OCI-LY1 (cell line): Measurements from ENCODE around the gene BTG4.

ENCODE experiments used
- H2AFZ ChIP-seq: fragments of 200-600 bp; sonication (generic), shearing (Covaris generic); 2 replicates; pipeline ENCODE4 v1.6.0; 2014; ENCODE audit warnings: antibody characterized with exemption, mild to moderate bottlenecking, low read length
- H3F3A ChIP-seq: fragments of 200-600 bp; sonication (generic), shearing (Covaris generic); 2 replicates; pipeline ENCODE4 v1.6.0; 2014; ENCODE audit warnings: mild to moderate bottlenecking, antibody characterized with exemption, low read length, moderate library complexity; ENCODE audit not compliant: insufficient read depth
- H3K27ac ChIP-seq: fragments of 200-600 bp; sonication (generic); 2 replicates; pipeline ENCODE4 v1.5.1; 2014; ENCODE audit warnings: low read length, mixed run types, mild to moderate bottlenecking, low read depth; ENCODE audit not compliant: poor library complexity, severe bottlenecking
- H3K27me3 ChIP-seq: fragments of 200-600 bp; sonication (generic); 2 replicates; pipeline ENCODE4 v1.6.0; 2014; ENCODE audit warnings: antibody characterized with exemption, mild to moderate bottlenecking, low read length, moderate library complexity; ENCODE audit not compliant: insufficient read depth
- H3K36me3 ChIP-seq: fragments of 200-600 bp; sonication (generic); 2 replicates; pipeline ENCODE4 v1.6.1; 2014; ENCODE audit warnings: mild to moderate bottlenecking, antibody characterized with exemption, low read length, moderate library complexity, mixed read lengths; ENCODE audit not compliant: insufficient read depth
- H3K4me1 ChIP-seq: fragments of 200-600 bp; sonication (generic); 2 replicates; pipeline ENCODE4 v1.5.1; 2014; ENCODE audit warnings: mild to moderate bottlenecking, low read length, moderate library complexity; ENCODE audit not compliant: insufficient read depth, severe bottlenecking
- H3K4me2 ChIP-seq: fragments of 200-600 bp; sonication (generic), shearing (Covaris generic); 2 replicates; pipeline ENCODE4 v1.6.1; 2014; ENCODE audit warnings: low read length
- H3K4me3 ChIP-seq: fragments of 200-600 bp; sonication (generic); 2 replicates; pipeline ENCODE4 v1.5.1; 2014; ENCODE audit warnings: low read length, low read depth, mild to moderate bottlenecking, mixed read lengths; ENCODE audit not compliant: poor library complexity, severe bottlenecking
- H3K79me2 ChIP-seq: fragments of 200-600 bp; shearing (Covaris generic); 2 replicates; pipeline ENCODE4 v1.6.1; 2016; ENCODE audit warnings: mixed run types, low read length, mixed read lengths; ENCODE audit not compliant: insufficient read depth
- H3K9ac ChIP-seq: fragments of 200-600 bp; sonication (generic), shearing (Covaris generic); 2 replicates; pipeline ENCODE4 v1.6.1; 2014; ENCODE audit warnings: mild to moderate bottlenecking, low read length, mixed read lengths
- H3K9me2 ChIP-seq: fragments of 200-600 bp; sonication (generic), shearing (Covaris generic); 2 replicates; pipeline ENCODE4 v1.6.1; 2014; ENCODE audit warnings: low read depth, mild to moderate bottlenecking, low read length, mixed read lengths
- H3K9me3 ChIP-seq: fragments of 200-600 bp; shearing (Covaris generic); 2 replicates; pipeline ENCODE4 v1.6.1; 2014; ENCODE audit warnings: low read length, mixed read lengths
- H4K20me1 ChIP-seq: fragments of 200-600 bp; sonication (generic), shearing (Covaris generic); 2 replicates; pipeline ENCODE4 v1.6.0; 2016; ENCODE audit warnings: mild to moderate bottlenecking, low read length; ENCODE audit not compliant: insufficient read depth
- EZH2 ChIP-seq: fragments of 200-600 bp; sonication (generic), shearing (Covaris generic); IDR thresholded peaks from 2 replicates; pipeline ENCODE4 v1.8.0; 2017; ENCODE audit warnings: borderline replicate concordance, mixed run types, mild to moderate bottlenecking, antibody characterized with exemption, low read length, moderate library complexity, mixed read lengths
- TF ChIP-seq, protein P1 (sequence below): fragments of 200-600 bp; sonication (generic), shearing (Covaris generic); IDR thresholded peaks from 2 replicates; pipeline ENCODE4 v1.5.1; 2017; ENCODE audit warnings: mild to moderate bottlenecking, antibody characterized with exemption, low read length, moderate library complexity, mixed read lengths

Gene BTG4

DNA sequence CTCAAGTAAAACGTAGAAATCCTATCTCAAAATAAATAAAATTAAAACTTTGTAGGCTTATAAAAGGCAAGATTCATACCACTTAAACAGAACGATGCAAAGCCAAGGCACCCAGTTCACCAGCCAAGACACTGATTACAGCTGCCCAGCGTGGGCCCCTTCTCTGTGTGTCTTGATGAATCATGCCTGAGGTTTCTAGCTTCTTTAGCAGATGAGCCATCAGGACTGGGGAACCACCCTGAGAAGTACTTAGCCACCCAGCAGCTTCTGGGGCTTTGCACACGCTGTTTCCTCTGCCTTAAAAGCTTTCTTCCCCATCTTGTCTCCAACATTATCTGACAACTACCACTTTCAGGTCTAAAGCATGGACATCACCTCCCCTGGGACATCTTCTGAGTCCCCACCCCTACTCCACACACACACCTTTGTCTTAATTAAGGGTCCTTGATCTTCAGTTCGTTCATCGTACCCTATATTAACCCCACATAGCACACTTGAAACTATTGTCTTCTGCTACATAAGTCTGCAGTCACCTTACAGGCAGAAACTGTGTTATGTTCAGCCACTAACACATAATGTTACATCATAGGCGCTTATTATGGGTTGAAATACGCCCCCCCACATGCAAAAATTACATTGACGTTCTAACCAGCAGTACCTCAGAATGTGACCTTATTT lies 19.6 kb upstream of the BTG4 start:
- H3K4me3 ChIP-seq, result no peak overlapping the region
- no peak overlapping the region for H2AFZ ChIP-seq
- no peaks in the 10 kb centered on the region for H4K20me1 ChIP-seq
- H3K4me2 ChIP-seq, result no peak overlapping the region
- H3K27me3 ChIP-seq, result peaks cover 5% of the 10 kb centered on the region; the same call in 1 of the 2 replicates
- no peaks in the 10 kb centered on the region for H3F3A ChIP-seq
- H3K27ac ChIP-seq, result no peak overlapping the region
- no peaks in the 10 kb centered on the region for H3K4me1 ChIP-seq
- H3K9me2 ChIP-seq, result no peaks in the 10 kb centered on the region
- TF ChIP-seq, protein P1, sequence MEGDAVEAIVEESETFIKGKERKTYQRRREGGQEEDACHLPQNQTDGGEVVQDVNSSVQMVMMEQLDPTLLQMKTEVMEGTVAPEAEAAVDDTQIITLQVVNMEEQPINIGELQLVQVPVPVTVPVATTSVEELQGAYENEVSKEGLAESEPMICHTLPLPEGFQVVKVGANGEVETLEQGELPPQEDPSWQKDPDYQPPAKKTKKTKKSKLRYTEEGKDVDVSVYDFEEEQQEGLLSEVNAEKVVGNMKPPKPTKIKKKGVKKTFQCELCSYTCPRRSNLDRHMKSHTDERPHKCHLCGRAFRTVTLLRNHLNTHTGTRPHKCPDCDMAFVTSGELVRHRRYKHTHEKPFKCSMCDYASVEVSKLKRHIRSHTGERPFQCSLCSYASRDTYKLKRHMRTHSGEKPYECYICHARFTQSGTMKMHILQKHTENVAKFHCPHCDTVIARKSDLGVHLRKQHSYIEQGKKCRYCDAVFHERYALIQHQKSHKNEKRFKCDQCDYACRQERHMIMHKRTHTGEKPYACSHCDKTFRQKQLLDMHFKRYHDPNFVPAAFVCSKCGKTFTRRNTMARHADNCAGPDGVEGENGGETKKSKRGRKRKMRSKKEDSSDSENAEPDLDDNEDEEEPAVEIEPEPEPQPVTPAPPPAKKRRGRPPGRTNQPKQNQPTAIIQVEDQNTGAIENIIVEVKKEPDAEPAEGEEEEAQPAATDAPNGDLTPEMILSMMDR, result no peak
- TF ChIP-seq EZH2, result no peak
- no peak overlapping the region for H3K9ac ChIP-seq
- H3K79me2 ChIP-seq, result no peaks in the 10 kb centered on the region
- H3K9me3 ChIP-seq, result no peaks in the 10 kb centered on the region
- no peaks in the 10 kb centered on the region for H3K36me3 ChIP-seq

DNA sequence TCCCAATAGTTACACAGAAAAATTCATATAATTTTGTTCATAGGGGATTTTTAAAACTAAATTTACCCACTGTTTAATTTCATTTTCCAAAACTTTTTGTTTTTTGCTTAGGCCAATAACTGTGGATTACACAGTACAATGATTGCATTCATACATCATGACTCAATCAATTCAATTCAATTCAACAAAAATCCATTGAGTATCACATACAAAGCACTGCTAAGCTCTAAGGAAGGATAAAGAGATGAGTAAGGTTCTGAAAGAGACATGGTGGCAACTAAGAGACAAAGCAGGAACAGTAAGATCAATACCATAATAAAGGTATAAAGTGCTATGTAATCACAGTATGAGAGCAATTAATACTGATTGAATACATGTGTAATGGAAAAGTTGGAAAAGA lies 18.9 kb upstream of the BTG4 start:
- no peaks in the 10 kb centered on the region for H3F3A ChIP-seq

DNA sequence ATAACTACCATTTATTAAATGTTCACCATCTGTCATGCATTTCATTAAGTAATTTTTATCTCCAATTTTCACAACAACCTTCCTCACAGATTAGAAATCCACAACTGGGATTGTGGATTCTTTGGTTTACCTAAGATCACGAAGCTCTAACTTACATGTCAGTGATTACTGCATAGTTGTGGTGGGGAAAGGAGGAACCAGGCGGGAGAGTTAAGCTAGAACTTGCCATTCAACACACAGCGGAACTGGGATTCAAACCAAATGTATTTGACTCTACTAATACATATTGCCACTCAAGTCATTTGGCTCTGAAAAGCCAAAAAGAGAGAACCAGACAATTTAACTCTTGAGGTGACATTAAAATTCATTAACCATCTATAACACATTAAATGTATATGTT lies 17.9 kb upstream of the BTG4 start:
- peaks cover 5% of the 10 kb centered on the region; the same call in 1 of the 2 replicates for H3K27me3 ChIP-seq
- TF ChIP-seq, protein P1, result no peak
- TF ChIP-seq EZH2, result no peak
- H4K20me1 ChIP-seq, result no peaks in the 10 kb centered on the region
- no peaks in the 10 kb centered on the region for H3K9me2 ChIP-seq
- H3F3A ChIP-seq, result no peaks in the 10 kb centered on the region
- H3K9me3 ChIP-seq, result no peaks in the 10 kb centered on the region
- no peak overlapping the region for H3K27ac ChIP-seq
- H3K79me2 ChIP-seq, result no peaks in the 10 kb centered on the region
- H3K36me3 ChIP-seq, result no peaks in the 10 kb centered on the region
- no peak overlapping the region for H3K9ac ChIP-seq
- H3K4me3 ChIP-seq, result no peak overlapping the region
- no peaks in the 10 kb centered on the region for H3K4me1 ChIP-seq
- no peak overlapping the region for H2AFZ ChIP-seq
- no peak overlapping the region for H3K4me2 ChIP-seq

More for the DNA sequence above, 18.9 kb upstream of the BTG4 start:
- no peak overlapping the region for H2AFZ ChIP-seq
- H3K27me3 ChIP-seq, result peaks cover 5% of the 10 kb centered on the region; the same call in 1 of the 2 replicates
- H4K20me1 ChIP-seq, result no peaks in the 10 kb centered on the region
- H3K9me2 ChIP-seq, result no peaks in the 10 kb centered on the region
- no peak overlapping the region for H3K4me3 ChIP-seq
- no peak overlapping the region for H3K27ac ChIP-seq
- no peaks in the 10 kb centered on the region for H3K9me3 ChIP-seq
- H3K4me2 ChIP-seq, result no peak overlapping the region
- no peaks in the 10 kb centered on the region for H3K79me2 ChIP-seq
- TF ChIP-seq, protein P1, result no peak
- TF ChIP-seq EZH2, result no peak
- H3K9ac ChIP-seq, result no peak overlapping the region
- H3K36me3 ChIP-seq, result no peaks in the 10 kb centered on the region
- no peaks in the 10 kb centered on the region for H3K4me1 ChIP-seq
